WTC11 (cell line): ENCODE measurements around the gene ZKSCAN8. TPM values are rescaled to one million over a fixed set of nuclear protein-coding genes. Genes with fewer than 3 reads are reported as not detected.

Experiments
- ATAC-seq: fragments of 200-7000 bp; cut with Tn5 transposase; 2 replicates; pipeline ENCODE4 v1.10.0; 2021; ENCODE audit warnings: mild to moderate bottlenecking, moderate library complexity
- CTCF ChIA-PET: fragments of 300-600 bp; sonication (Branson Sonifier 250); formaldehyde crosslinking; loops from one replicate; lab custom pipeline; 2021; ENCODE audit warnings: antibody characterized with exemption; lab: Charles Lee
- POLR2A ChIA-PET: fragments of 350-600 bp; sonication (Branson Sonifier 250); formaldehyde crosslinking; loops from one replicate; lab custom pipeline; 2021; ENCODE audit warnings: antibody characterized with exemption; lab: Charles Lee
- DNase-seq: peaks from one replicate; pipeline ENCODE4 v3.0.0; 2021; ENCODE audit warnings: low spot score
- H3K27ac Mint-ChIP-seq: 2 replicates; pipeline ENCODE4 v1.8.0; 2021; ENCODE audit warnings: mixed read lengths
- H3K27me3 Mint-ChIP-seq: 2 replicates; pipeline ENCODE4 v1.8.0; 2021; ENCODE audit warnings: low read depth, mild to moderate bottlenecking, moderate library complexity, mixed read lengths
- H3K36me3 Mint-ChIP-seq: 2 replicates; pipeline ENCODE4 v1.8.0; 2021; ENCODE audit warnings: mixed read lengths
- H3K4me1 Mint-ChIP-seq: 2 replicates; pipeline ENCODE4 v1.8.0; 2022; ENCODE audit warnings: mixed read lengths
- H3K4me3 Mint-ChIP-seq: 2 replicates; pipeline ENCODE4 v1.8.0; 2021; ENCODE audit warnings: mild to moderate bottlenecking, moderate library complexity, mixed read lengths
- H3K9me3 Mint-ChIP-seq: 2 replicates; pipeline ENCODE4 v1.8.0; 2021; ENCODE audit warnings: mixed read lengths
- CBFB ChIP-seq: sonication (generic); formaldehyde crosslinking; IDR thresholded peaks from 2 replicates; pipeline ENCODE4 v1.8.1; 2022; ENCODE audit warnings: mild to moderate bottlenecking, low read depth, missing genetic modification reagents
- ESRRA ChIP-seq: sonication (generic); formaldehyde crosslinking; IDR thresholded peaks from 2 replicates; pipeline ENCODE4 v1.8.1; 2022; ENCODE audit warnings: mild to moderate bottlenecking, missing genetic modification reagents, borderline replicate concordance
- GABPB1 ChIP-seq: sonication (generic); formaldehyde crosslinking; IDR thresholded peaks from 2 replicates; pipeline ENCODE4 v1.8.1; 2023; ENCODE audit warnings: mild to moderate bottlenecking, missing genetic modification reagents
- HMGA2 ChIP-seq: fragments of 250-450 bp; sonication (Bioruptor Pico); IDR thresholded peaks from 2 replicates; pipeline ENCODE4 v1.4.0; 2021; ENCODE audit warnings: mild to moderate bottlenecking, moderate library complexity
- IRF2 ChIP-seq: sonication (generic); formaldehyde crosslinking; IDR thresholded peaks from 2 replicates; pipeline ENCODE4 v1.8.0; 2022; ENCODE audit warnings: low read depth, missing genetic modification reagents, borderline replicate concordance
- JUN ChIP-seq: sonication (generic); formaldehyde crosslinking; IDR thresholded peaks from 2 replicates; pipeline ENCODE4 v1.8.0; 2023; ENCODE audit warnings: mild to moderate bottlenecking, missing genetic modification reagents
- MYBL2 ChIP-seq: sonication (generic); formaldehyde crosslinking; IDR thresholded peaks from 2 replicates; pipeline ENCODE4 v1.8.1; 2023; ENCODE audit warnings: mild to moderate bottlenecking, moderate library complexity, missing genetic modification reagents
- NR2C2 ChIP-seq: sonication (generic); formaldehyde crosslinking; IDR thresholded peaks from 2 replicates; pipeline ENCODE4 v1.8.0; 2022; ENCODE audit warnings: mild to moderate bottlenecking, missing genetic modification reagents
- OVOL2 ChIP-seq: fragments of 250-450 bp; sonication (Bioruptor Pico); IDR thresholded peaks from 2 replicates; pipeline ENCODE4 v1.9.0; 2021; ENCODE audit warnings: mild to moderate bottlenecking, borderline replicate concordance
- ZNF121 ChIP-seq: sonication (generic); formaldehyde crosslinking; IDR thresholded peaks from 2 replicates; pipeline ENCODE4 v1.8.0; 2023; ENCODE audit warnings: missing genetic modification reagents
- total RNA-seq: library from RNA; stranded (reverse); gene quantifications from 3 replicates; pipeline ENCODE4 v1.2.3, GENCODE V29; 2021
- TF ChIP-seq, protein P1 (sequence below): fragments of 250-450 bp; sonication (Bioruptor Pico); IDR thresholded peaks from 2 replicates; pipeline ENCODE4 v1.9.0; 2021; ENCODE audit warnings: mild to moderate bottlenecking
- TF ChIP-seq, protein P2 (sequence below): sonication (generic); formaldehyde crosslinking; IDR thresholded peaks from 2 replicates; pipeline ENCODE4 v1.8.1; 2023; ENCODE audit warnings: mild to moderate bottlenecking, missing genetic modification reagents
- TF ChIP-seq, protein P3 (sequence below): sonication (generic); formaldehyde crosslinking; IDR thresholded peaks from 2 replicates; pipeline ENCODE4 v1.8.1; 2023; ENCODE audit warnings: mild to moderate bottlenecking, moderate library complexity, missing genetic modification reagents
- TF ChIP-seq, protein P4 (sequence below): sonication (generic); formaldehyde crosslinking; IDR thresholded peaks from 2 replicates; pipeline ENCODE4 v1.8.1; 2023; ENCODE audit warnings: mild to moderate bottlenecking, missing genetic modification reagents
- TF ChIP-seq, protein P5 (sequence below): fragments of 200-600 bp; IDR thresholded peaks from 2 replicates; pipeline ENCODE4 v1.8.0; 2022; ENCODE audit warnings: antibody characterized with exemption
- TF ChIP-seq, protein P6 (sequence below): sonication (generic); formaldehyde crosslinking; IDR thresholded peaks from 2 replicates; pipeline ENCODE4 v1.8.0; 2022; ENCODE audit warnings: mild to moderate bottlenecking, missing genetic modification reagents

ZKSCAN8 gene
- total RNA-seq, 1 experiment from 2014 or later: 21.7 TPM

DNA sequence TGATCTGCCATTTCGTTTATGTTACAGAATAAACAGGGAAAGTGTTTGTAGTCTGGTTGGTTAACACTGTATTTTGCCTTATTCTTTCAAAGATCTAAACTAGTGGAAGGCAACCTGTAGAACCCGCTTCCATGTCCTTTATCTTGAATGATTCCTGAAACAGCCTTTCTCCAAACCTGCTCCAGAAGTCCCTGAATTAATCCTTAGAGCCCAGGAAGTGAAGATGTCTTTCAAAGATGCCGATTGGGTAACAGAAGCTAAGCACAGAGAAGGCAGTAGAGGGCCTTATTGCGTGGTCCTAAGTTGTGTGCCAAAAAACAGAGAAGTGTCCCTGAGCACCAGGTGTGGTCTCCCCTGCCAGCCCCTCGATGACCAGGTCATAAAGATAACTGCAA is 36.4 kb upstream of the ZKSCAN8 start (continued):
- TF ChIP-seq MYBL2 (CRISPR knock-in tag): no peak
- TF ChIP-seq, protein P1, sequence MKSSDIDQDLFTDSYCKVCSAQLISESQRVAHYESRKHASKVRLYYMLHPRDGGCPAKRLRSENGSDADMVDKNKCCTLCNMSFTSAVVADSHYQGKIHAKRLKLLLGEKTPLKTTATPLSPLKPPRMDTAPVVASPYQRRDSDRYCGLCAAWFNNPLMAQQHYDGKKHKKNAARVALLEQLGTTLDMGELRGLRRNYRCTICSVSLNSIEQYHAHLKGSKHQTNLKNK (CRISPR knock-in tag): no peak
- TF ChIP-seq CBFB: no peak
- no peak for TF ChIP-seq ZNF121
- no peak for TF ChIP-seq GABPB1 (CRISPR knock-in tag)
- TF ChIP-seq JUN (CRISPR knock-in tag): no peak

DNA sequence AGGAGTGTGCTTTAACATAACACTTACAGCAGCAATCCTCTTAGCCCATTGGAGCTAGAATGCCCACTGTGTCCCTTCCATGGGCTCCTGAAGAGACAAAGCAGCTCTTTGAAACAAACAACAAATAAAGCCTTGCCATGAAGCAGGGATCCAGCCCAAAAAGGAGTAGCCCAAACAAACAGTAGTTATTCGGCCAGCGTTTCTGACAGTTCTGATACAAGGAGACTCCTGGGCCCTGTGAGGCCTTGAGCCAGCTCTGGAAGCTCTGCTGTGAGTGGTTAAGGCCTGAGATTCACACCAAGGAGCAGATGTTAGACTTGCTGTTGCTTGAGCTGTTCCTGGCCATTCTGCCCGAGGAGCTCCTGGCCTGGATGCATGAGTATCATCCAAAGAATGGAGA is 34.2 kb upstream of the ZKSCAN8 start:
- peaks cover 5% of the 10 kb centered on the region; the same call in 1 of the 2 replicates for H3K4me1 Mint-ChIP-seq
- TF ChIP-seq ESRRA (CRISPR knock-in tag) (no peak), NR2C2 (CRISPR knock-in tag) (no peak)
- TF ChIP-seq, protein P2, sequence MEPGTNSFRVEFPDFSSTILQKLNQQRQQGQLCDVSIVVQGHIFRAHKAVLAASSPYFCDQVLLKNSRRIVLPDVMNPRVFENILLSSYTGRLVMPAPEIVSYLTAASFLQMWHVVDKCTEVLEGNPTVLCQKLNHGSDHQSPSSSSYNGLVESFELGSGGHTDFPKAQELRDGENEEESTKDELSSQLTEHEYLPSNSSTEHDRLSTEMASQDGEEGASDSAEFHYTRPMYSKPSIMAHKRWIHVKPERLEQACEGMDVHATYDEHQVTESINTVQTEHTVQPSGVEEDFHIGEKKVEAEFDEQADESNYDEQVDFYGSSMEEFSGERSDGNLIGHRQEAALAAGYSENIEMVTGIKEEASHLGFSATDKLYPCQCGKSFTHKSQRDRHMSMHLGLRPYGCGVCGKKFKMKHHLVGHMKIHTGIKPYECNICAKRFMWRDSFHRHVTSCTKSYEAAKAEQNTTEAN (CRISPR knock-in tag): no peak
- TF ChIP-seq, all 79 proteins: peak for 0
- ATAC-seq: no peak
- H3K9me3 Mint-ChIP-seq: peaks cover 3% of the 10 kb centered on the region; the same call in 1 of the 2 replicates
- H3K36me3 Mint-ChIP-seq: no peaks in the 10 kb centered on the region
- ChIA-PET POLR2A (no interaction called here), CTCF (interaction anchor here (0.6 kb wide), 1 partner anchor 12 kb away, joined by 4 read pairs; no protein-coding TSS in a partner anchor)
- H3K4me3 Mint-ChIP-seq: no peak overlapping the region
- no peak for DNase-seq
- peaks cover 47% of the 10 kb centered on the region for H3K27me3 Mint-ChIP-seq
- H3K27ac Mint-ChIP-seq: no peak overlapping the region

DNA sequence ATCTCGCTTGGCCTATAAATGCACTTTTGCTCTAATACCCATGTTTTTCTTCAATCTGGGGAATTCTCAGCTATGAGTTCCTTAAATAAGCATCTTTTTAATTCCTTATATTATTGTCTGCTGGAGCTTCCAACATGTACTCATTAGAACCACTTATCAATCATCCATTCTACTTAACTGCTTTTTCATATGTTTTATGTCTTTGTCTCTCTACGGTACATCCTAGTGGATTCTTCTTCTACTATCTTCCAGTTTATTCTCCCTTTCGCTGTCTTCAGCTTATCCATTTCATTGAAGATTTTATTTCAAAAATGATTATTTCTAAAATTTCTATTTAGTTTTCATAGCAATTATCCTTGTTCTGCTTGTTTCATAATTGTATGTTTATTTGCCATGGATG is 29.7 kb upstream of the ZKSCAN8 start:
- Mint-ChIP-seq H3K27ac (no peak overlapping the region), H3K9me3 (no peaks in the 10 kb centered on the region), H3K4me1 (no peaks in the 10 kb centered on the region), H3K36me3 (no peaks in the 10 kb centered on the region), H3K4me3 (no peak overlapping the region), H3K27me3 (peaks cover 54% of the 10 kb centered on the region)
- CTCF ChIA-PET: no interaction called here
- DNase-seq (no peak), ATAC-seq (no peak)
- TF ChIP-seq, protein P3, sequence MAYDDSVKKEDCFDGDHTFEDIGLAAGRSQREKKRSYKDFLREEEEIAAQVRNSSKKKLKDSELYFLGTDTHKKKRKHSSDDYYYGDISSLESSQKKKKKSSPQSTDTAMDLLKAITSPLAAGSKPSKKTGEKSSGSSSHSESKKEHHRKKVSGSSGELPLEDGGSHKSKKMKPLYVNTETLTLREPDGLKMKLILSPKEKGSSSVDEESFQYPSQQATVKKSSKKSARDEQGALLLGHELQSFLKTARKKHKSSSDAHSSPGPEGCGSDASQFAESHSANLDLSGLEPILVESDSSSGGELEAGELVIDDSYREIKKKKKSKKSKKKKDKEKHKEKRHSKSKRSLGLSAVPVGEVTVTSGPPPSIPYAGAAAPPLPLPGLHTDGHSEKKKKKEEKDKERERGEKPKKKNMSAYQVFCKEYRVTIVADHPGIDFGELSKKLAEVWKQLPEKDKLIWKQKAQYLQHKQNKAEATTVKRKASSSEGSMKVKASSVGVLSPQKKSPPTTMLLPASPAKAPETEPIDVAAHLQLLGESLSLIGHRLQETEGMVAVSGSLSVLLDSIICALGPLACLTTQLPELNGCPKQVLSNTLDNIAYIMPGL (CRISPR knock-in tag): no peak
- TF ChIP-seq, protein P4, sequence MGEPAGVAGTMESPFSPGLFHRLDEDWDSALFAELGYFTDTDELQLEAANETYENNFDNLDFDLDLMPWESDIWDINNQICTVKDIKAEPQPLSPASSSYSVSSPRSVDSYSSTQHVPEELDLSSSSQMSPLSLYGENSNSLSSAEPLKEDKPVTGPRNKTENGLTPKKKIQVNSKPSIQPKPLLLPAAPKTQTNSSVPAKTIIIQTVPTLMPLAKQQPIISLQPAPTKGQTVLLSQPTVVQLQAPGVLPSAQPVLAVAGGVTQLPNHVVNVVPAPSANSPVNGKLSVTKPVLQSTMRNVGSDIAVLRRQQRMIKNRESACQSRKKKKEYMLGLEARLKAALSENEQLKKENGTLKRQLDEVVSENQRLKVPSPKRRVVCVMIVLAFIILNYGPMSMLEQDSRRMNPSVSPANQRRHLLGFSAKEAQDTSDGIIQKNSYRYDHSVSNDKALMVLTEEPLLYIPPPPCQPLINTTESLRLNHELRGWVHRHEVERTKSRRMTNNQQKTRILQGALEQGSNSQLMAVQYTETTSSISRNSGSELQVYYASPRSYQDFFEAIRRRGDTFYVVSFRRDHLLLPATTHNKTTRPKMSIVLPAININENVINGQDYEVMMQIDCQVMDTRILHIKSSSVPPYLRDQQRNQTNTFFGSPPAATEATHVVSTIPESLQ (CRISPR knock-in tag): no peak
- no peak for TF ChIP-seq IRF2 (CRISPR knock-in tag)
- TF ChIP-seq HMGA2: no peak
- TF ChIP-seq, protein P5, sequence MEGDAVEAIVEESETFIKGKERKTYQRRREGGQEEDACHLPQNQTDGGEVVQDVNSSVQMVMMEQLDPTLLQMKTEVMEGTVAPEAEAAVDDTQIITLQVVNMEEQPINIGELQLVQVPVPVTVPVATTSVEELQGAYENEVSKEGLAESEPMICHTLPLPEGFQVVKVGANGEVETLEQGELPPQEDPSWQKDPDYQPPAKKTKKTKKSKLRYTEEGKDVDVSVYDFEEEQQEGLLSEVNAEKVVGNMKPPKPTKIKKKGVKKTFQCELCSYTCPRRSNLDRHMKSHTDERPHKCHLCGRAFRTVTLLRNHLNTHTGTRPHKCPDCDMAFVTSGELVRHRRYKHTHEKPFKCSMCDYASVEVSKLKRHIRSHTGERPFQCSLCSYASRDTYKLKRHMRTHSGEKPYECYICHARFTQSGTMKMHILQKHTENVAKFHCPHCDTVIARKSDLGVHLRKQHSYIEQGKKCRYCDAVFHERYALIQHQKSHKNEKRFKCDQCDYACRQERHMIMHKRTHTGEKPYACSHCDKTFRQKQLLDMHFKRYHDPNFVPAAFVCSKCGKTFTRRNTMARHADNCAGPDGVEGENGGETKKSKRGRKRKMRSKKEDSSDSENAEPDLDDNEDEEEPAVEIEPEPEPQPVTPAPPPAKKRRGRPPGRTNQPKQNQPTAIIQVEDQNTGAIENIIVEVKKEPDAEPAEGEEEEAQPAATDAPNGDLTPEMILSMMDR: no peak
- TF ChIP-seq, protein P6, sequence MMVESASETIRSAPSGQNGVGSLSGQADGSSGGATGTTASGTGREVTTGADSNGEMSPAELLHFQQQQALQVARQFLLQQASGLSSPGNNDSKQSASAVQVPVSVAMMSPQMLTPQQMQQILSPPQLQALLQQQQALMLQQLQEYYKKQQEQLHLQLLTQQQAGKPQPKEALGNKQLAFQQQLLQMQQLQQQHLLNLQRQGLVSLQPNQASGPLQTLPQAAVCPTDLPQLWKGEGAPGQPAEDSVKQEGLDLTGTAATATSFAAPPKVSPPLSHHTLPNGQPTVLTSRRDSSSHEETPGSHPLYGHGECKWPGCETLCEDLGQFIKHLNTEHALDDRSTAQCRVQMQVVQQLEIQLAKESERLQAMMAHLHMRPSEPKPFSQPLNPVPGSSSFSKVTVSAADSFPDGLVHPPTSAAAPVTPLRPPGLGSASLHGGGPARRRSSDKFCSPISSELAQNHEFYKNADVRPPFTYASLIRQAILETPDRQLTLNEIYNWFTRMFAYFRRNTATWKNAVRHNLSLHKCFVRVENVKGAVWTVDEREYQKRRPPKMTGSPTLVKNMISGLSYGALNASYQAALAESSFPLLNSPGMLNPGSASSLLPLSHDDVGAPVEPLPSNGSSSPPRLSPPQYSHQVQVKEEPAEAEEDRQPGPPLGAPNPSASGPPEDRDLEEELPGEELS (CRISPR knock-in tag): no peak
- no peak for TF ChIP-seq OVOL2 (CRISPR knock-in tag)
- TF ChIP-seq, all 79 proteins: peak for 0
- POLR2A ChIA-PET: no interaction called here
